IMR-90 (cell line): ENCODE results near the gene NUDT19. TPM values are rescaled to one million over a fixed set of nuclear protein-coding genes. Genes with fewer than 3 reads are reported as not detected.

Experiments used
- ATAC-seq: fragments of 200-7000 bp; cut with Tn5 transposase; 2 replicates; pipeline ENCODE4 v1.9.1; 2020; ENCODE audit warnings: low read depth, mild to moderate bottlenecking, moderate library complexity
- BruUV-seq: library from RNA; stranded (reverse); fragments of 400-500 nt; replicated peaks from 2 replicates; lab custom pipeline; 2021; lab: Mats Ljungman, UMichigan
- CTCF ChIA-PET: fragments of 300-600 bp; formaldehyde crosslinking; extraction: SDS; loops from one replicate; lab custom pipeline; 2021; ENCODE audit warnings: antibody characterized with exemption; lab: Yijun Ruan, JAX
- POLR2A ChIA-PET: fragments of 300-600 bp; sonication (Branson Sonifier 250); formaldehyde crosslinking; loops from one replicate; lab custom pipeline; 2022; ENCODE audit warnings: antibody characterized with exemption; ENCODE audit not compliant: unreplicated experiment; lab: Charles Lee
- DNase-seq: peaks from one replicate; pipeline ENCODE4 v3.0.0; 2013
- H2AFZ ChIP-seq: replicated peaks from 2 replicates; pipeline ENCODE3; 2013; ENCODE audit warnings: low read length, mild to moderate bottlenecking; ENCODE audit not compliant: poor library complexity
- H2AK5ac ChIP-seq: 2 replicates; pipeline ENCODE4 v1.6.1; 2013; ENCODE audit warnings: low read depth, low read length, inconsistent platforms
- H2AK9ac ChIP-seq: replicated peaks from 2 replicates; pipeline ENCODE3; 2013; ENCODE audit warnings: mild to moderate bottlenecking, low read depth, low read length, moderate library complexity; ENCODE audit not compliant: poor library complexity
- H2BK120ac ChIP-seq: 2 replicates; pipeline ENCODE4 v1.6.1; 2013; ENCODE audit warnings: low read depth, low read length, inconsistent platforms
- H2BK15ac ChIP-seq: 3 replicates; pipeline ENCODE4 v1.6.1; 2013; ENCODE audit warnings: low read depth, low read length, inconsistent platforms
- H2BK20ac ChIP-seq: 2 replicates; pipeline ENCODE4 v1.6.1; 2013; ENCODE audit warnings: low read depth, mild to moderate bottlenecking, inconsistent platforms, low read length, moderate library complexity
- H2BK5ac ChIP-seq: 2 replicates; pipeline ENCODE4 v1.6.1; 2013; ENCODE audit warnings: mild to moderate bottlenecking, low read depth, low read length, inconsistent platforms; ENCODE audit not compliant: poor library complexity, severe bottlenecking
- H3K14ac ChIP-seq: replicated peaks from 2 replicates; pipeline ENCODE4 v1.6.1; 2013; ENCODE audit warnings: low read depth, low read length, inconsistent platforms
- H3K18ac ChIP-seq: 2 replicates; pipeline ENCODE4 v1.6.1; 2013; ENCODE audit warnings: low read depth, low read length, control low read depth
- H3K23ac ChIP-seq: 2 replicates; pipeline ENCODE4 v1.6.1; 2013; ENCODE audit warnings: low read depth, low read length, inconsistent platforms
- H3K27ac ChIP-seq: 2 replicates; pipeline ENCODE4 v1.5.1; 2013; ENCODE audit warnings: mild to moderate bottlenecking, control low read depth, low read length; ENCODE audit not compliant: insufficient read depth
- H3K27me3 ChIP-seq: 2 replicates; pipeline ENCODE4 v1.6.1; 2013; ENCODE audit warnings: low read length; ENCODE audit not compliant: control insufficient read depth, insufficient read depth
- H3K36me3 ChIP-seq: 2 replicates; pipeline ENCODE4 v1.6.1; 2013; ENCODE audit warnings: low read length, mixed read lengths; ENCODE audit not compliant: control insufficient read depth, insufficient read depth
- H3K4ac ChIP-seq: 2 replicates; pipeline ENCODE4 v1.6.1; 2013; ENCODE audit warnings: low read depth, low read length, inconsistent platforms
- H3K4me1 ChIP-seq: 2 replicates; pipeline ENCODE4 v1.6.1; 2013; ENCODE audit warnings: low read length, mixed read lengths; ENCODE audit not compliant: control insufficient read depth, insufficient read depth
- H3K4me2 ChIP-seq: 2 replicates; pipeline ENCODE4 v1.6.1; 2013; ENCODE audit warnings: low read depth, mild to moderate bottlenecking, control low read depth, low read length, moderate library complexity
- H3K4me3 ChIP-seq: 2 replicates; pipeline ENCODE4 v1.5.1; 2013; ENCODE audit warnings: low read depth, mild to moderate bottlenecking, control low read depth, low read length, moderate library complexity; ENCODE audit not compliant: insufficient read depth
- H3K56ac ChIP-seq: 2 replicates; pipeline ENCODE4 v1.6.1; 2013; ENCODE audit warnings: low read length, inconsistent platforms; ENCODE audit not compliant: insufficient read depth; ENCODE audit errors: extremely low read depth
- H3K79me1 ChIP-seq, 2 experiments: 2 replicates each; pipeline ENCODE4 v1.6.1; 2013; ENCODE audit warnings: low read length in 2 of 2, inconsistent platforms in 1 of 2, low read depth in 1 of 2
- H3K9ac ChIP-seq: 2 replicates; pipeline ENCODE4 v1.6.1; 2013; ENCODE audit warnings: low read depth, low read length, control low read depth
- H3K9me1 ChIP-seq: 2 replicates; pipeline ENCODE4 v1.6.1; 2013; ENCODE audit warnings: low read length, inconsistent platforms; ENCODE audit not compliant: insufficient read depth
- H3K9me3 ChIP-seq: 2 replicates; pipeline ENCODE4 v1.6.1; 2013; ENCODE audit warnings: low read length; ENCODE audit not compliant: control insufficient read depth, insufficient read depth
- H4K20me1 ChIP-seq: 2 replicates; pipeline ENCODE4 v1.6.1; 2013; ENCODE audit warnings: low read length, inconsistent platforms; ENCODE audit not compliant: insufficient read depth
- H4K5ac ChIP-seq: 2 replicates; pipeline ENCODE4 v1.6.1; 2013; ENCODE audit warnings: mild to moderate bottlenecking, low read depth, low read length, control low read depth
- H4K8ac ChIP-seq, 2 experiments: 2 replicates each; pipeline ENCODE4 v1.6.1; 2013; ENCODE audit warnings: low read depth in 2 of 2, low read length in 2 of 2, control low read depth in 1 of 2, inconsistent platforms in 1 of 2
- H4K91ac ChIP-seq: 2 replicates; pipeline ENCODE4 v1.6.1; 2013; ENCODE audit warnings: low read depth, low read length, inconsistent platforms; ENCODE audit not compliant: insufficient read depth
- MXI1 ChIP-seq: IDR thresholded peaks from 2 replicates; pipeline ENCODE4 v1.6.1; 2012; ENCODE audit warnings: low read depth, mild to moderate bottlenecking, low read length, moderate library complexity, borderline replicate concordance
- USF2 ChIP-seq: fragments of 150-350 bp; IDR thresholded peaks from 2 replicates; pipeline ENCODE4 v1.6.1; 2017; ENCODE audit warnings: mild to moderate bottlenecking, antibody characterized with exemption, low read length, low read depth
- WGBS, 2 experiments: methylation state at CpG; one replicate each; pipeline versions ENCODE4 v1.1.5 to v1.1.7; 2013; ENCODE audit warnings: missing lambda C conversion rate in 2 of 2; ENCODE audit not compliant: insufficient read length in 1 of 2; ENCODE audit errors: extremely low coverage in 2 of 2; 5-methylcytosine and 5-hydroxymethylcytosine counted together
- dilution Hi-C: fragments of 300-500 bp; cut with HindIII; formaldehyde crosslinking; loops from one replicate; pipeline ENCODE4 v1.14.3; 2018; ENCODE audit warnings: low sequenced_read_pairs; ENCODE audit not compliant: unreplicated experiment
- in situ Hi-C: fragments of 300-500 bp; cut with MboI; formaldehyde crosslinking; loops from 3 replicates; pipeline ENCODE4 v1.14.3; 2019; ENCODE audit warnings: low sequenced_read_pairs, inconsistent platforms, mixed read lengths
- intact Hi-C: fragments of 100-400 bp; cut with micrococcal nuclease; formaldehyde crosslinking; loops from 2 replicates; pipeline ENCODE4 v1.10.0; 2022
- polyA plus RNA-seq, 3 experiments: library from polyadenylated mRNA; depleted of rRNA; stranded (reverse); fragments of >200 nt; gene quantifications; 2 replicates each; pipeline ENCODE4 v1.2.3, GENCODE V29; 2012; ENCODE audit warnings: low replicate concordance in 1 of 3
- total RNA-seq: library from RNA; depleted of rRNA; stranded (reverse); fragments of >200 nt; gene quantifications from 2 replicates; pipeline ENCODE4 v1.2.3, GENCODE V29; 2012

Gene NUDT19
- total and polyA plus RNA-seq, 2 of the 4 experiments (the other 2 are of a cell fraction), result 4.1 to 4.5 TPM

- H3K9ac ChIP-seq, result no peak overlapping the region
- no peak overlapping the region for H2AK9ac ChIP-seq
- H3K79me1 ChIP-seq, result peaks cover 33 to 64% of the 10 kb centered on the region in 2 experiments
- CTCF ChIA-PET, result no interaction called here
- POLR2A ChIA-PET, result no interaction called here
- no peak overlapping the region for H3K27ac ChIP-seq
- H3K36me3 ChIP-seq, result peaks cover under 1% of the 10 kb centered on the region; the same call in 1 of the 2 replicates
- H3K56ac ChIP-seq, result no peak overlapping the region
- TF ChIP-seq MXI1, result no peak
- TF ChIP-seq USF2, result no peak
- no peak overlapping the region for H2AK5ac ChIP-seq
- no peak overlapping the region for H3K4ac ChIP-seq
- H4K8ac ChIP-seq, result no peak overlapping the region
- peaks cover 13% of the 10 kb centered on the region for H3K27me3 ChIP-seq
- in situ Hi-C loops, result no loop called here
- DNase-seq, result no peak
- no peak overlapping the region for H2BK20ac ChIP-seq
- no peak overlapping the region for H3K23ac ChIP-seq
- H2BK5ac ChIP-seq, result no peak overlapping the region
- H3K4me3 ChIP-seq, result no peak overlapping the region
- H2BK120ac ChIP-seq, result no peak overlapping the region
- H2AFZ ChIP-seq, result no peak overlapping the region
- no TSS peak for BruUV-seq
- H3K14ac ChIP-seq, result no peak overlapping the region
- H4K91ac ChIP-seq, result no peak overlapping the region
- H2BK15ac ChIP-seq, result no peak overlapping the region
- intact Hi-C loops, result loop anchor here (5.0 kb wide), 1 partner anchor 245 kb away; no protein-coding TSS in a partner anchor
- peaks cover 9% of the 10 kb centered on the region; the same call in 1 of the 2 replicates for H3K4me1 ChIP-seq
- ATAC-seq, result no peak
- H3K9me1 ChIP-seq, result peaks cover 14% of the 10 kb centered on the region
- H3K4me2 ChIP-seq, result no peak overlapping the region
- peaks cover 56% of the 10 kb centered on the region for H4K20me1 ChIP-seq
- H4K5ac ChIP-seq, result no peak overlapping the region
- dilution Hi-C loops, result no loop called here
- no peaks in the 10 kb centered on the region for H3K9me3 ChIP-seq
- WGBS, 2 experiments, result 82% methylated on average over 7 of the region's 14 CpGs; no CpG with 5 or more reads in 1 of the 2 experiments
- no peak overlapping the region for H3K18ac ChIP-seq
Measured at GRCh38 chr19:32671883-32672593, 19.6 kb upstream of the NUDT19 start.
